ENCODE measurements around the gene GRAMD4. TPM values are rescaled to one million over a fixed set of nuclear protein-coding genes. Genes with fewer than 3 reads are reported as not detected.
"Not testable (repeated sequence)": the region's sequence is repeated elsewhere in the genome, so short reads cannot be mapped to it uniquely, and the experiment has no call there.

The GRAMD4 gene
- total RNA-seq, 2 experiments from 2014 or later: 46.9 to 52.4 TPM

DNA sequence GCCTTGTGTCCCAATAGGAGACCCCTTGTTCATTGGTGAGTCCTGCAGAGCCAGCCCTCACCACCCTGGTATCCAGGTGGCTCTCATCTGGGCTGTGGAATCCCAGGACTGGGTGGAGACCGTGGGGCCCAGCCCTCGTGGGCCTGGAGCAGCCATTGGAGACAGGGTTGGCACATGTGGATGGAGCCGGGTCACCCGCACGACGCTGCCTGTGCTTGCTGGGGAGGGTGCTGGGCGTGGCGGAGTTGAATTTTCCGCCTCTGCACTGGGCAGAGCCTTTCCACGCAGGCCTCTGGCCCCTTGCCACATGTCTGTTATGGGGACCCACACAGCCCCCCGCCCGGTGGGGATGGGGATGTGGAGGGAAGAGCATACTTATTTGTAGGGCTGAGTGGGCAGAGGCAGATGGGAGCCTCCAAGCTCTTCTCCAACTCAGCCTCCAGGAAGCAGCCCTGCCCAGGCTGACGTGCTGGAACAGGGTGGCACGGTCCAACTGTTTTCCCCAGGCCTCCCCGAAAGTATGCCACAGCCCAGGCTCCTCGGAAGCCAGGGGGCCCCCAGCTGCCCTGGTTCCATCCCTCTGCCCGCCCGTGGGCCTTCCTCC lies 12.6 kb downstream of the GRAMD4 start:
- H3K4me3 ChIP-seq (ENCODE audit: low read depth, low read length, poor library complexity, severe bottlenecking): no peak overlapping the region
- no TSS peak for BruUV-seq (replicated peaks)
- no peak overlapping the region for H3K27ac ChIP-seq (ENCODE audit: low read depth, low read length, poor library complexity, severe bottlenecking)
- intact Hi-C loops (cut with micrococcal nuclease; ENCODE audit: unreplicated experiment): no loop called here
- H3K79me2 ChIP-seq (ENCODE audit: insufficient read depth, low read depth, low read length): no peaks in the 10 kb centered on the region
- no peaks in the 10 kb centered on the region; the same call in 1 of the 2 replicates for H3K36me3 ChIP-seq (ENCODE audit: insufficient read depth, low read length)
- TF ChIP-seq, protein P1, sequence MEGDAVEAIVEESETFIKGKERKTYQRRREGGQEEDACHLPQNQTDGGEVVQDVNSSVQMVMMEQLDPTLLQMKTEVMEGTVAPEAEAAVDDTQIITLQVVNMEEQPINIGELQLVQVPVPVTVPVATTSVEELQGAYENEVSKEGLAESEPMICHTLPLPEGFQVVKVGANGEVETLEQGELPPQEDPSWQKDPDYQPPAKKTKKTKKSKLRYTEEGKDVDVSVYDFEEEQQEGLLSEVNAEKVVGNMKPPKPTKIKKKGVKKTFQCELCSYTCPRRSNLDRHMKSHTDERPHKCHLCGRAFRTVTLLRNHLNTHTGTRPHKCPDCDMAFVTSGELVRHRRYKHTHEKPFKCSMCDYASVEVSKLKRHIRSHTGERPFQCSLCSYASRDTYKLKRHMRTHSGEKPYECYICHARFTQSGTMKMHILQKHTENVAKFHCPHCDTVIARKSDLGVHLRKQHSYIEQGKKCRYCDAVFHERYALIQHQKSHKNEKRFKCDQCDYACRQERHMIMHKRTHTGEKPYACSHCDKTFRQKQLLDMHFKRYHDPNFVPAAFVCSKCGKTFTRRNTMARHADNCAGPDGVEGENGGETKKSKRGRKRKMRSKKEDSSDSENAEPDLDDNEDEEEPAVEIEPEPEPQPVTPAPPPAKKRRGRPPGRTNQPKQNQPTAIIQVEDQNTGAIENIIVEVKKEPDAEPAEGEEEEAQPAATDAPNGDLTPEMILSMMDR (conservative IDR thresholded peaks at IDR 0.05; ENCODE audit: low read length): no peak
- no peak for TF ChIP-seq EZH2phosphoT487 (IDR thresholded peaks at IDR 0.05; ENCODE audit: borderline replicate concordance, low read depth, low read length)
- no peaks in the 10 kb centered on the region for H3K9me2 ChIP-seq (ENCODE audit: insufficient read depth, low read length)
- CTCF ChIA-PET (ENCODE audit: unreplicated experiment): no interaction called here
- H3K4me1 ChIP-seq (ENCODE audit: insufficient read depth, low read length, poor library complexity, severe bottlenecking): no peaks in the 10 kb centered on the region
- DNase-seq (ENCODE audit: low spot score): no peak
- no peak overlapping the region for H3K4me2 ChIP-seq (ENCODE audit: low read length)
- POLR2A ChIA-PET: no interaction called here
- no peaks in the 10 kb centered on the region for H4K20me1 ChIP-seq (ENCODE audit: insufficient read depth, low read length)
- H3K9me3 ChIP-seq (ENCODE audit: low read length): no peaks in the 10 kb centered on the region
- no peak overlapping the region for H2AFZ ChIP-seq (ENCODE audit: low read length)

DNA sequence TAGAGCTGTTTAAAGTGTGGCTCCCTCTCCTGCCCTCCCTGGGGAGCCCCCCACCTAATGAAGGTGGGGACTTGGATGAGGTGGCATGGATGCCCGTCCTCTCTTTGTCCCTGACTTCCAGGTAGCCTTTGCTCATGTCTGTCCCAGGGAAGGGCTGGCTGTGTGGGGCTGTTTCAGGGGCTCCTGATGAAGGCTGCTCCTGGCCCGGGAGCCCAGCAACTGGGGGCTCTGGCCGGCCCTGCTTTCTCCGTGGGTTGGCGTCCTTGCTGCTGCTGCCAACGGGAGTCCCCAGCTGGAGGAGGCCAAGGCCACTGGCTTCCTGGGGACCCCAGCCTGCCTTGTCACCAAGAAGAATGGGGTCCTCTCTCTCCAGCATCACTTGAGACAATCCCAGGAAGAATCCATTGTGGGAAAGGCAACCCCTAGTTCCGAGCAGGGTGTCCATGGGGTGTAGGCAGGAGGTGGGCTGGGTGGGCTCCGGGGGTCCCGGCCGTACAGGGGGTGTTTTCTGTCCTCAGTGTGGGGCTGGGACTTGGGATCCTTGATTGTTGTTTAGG lies 13.2 kb downstream of the GRAMD4 start:
- POLR2A ChIA-PET: no interaction called here
- TF ChIP-seq EZH2phosphoT487 (IDR thresholded peaks at IDR 0.05; ENCODE audit: borderline replicate concordance, low read depth, low read length): no peak
- TF ChIP-seq, protein P1 (conservative IDR thresholded peaks at IDR 0.05; ENCODE audit: low read length): no peak
- no peak overlapping the region for H3K4me3 ChIP-seq (ENCODE audit: low read depth, low read length, poor library complexity, severe bottlenecking)
- DNase-seq (ENCODE audit: low spot score): no peak
- no peak overlapping the region for H3K4me2 ChIP-seq (ENCODE audit: low read length)
- intact Hi-C loops (cut with micrococcal nuclease; ENCODE audit: unreplicated experiment): no loop called here
- H3K79me2 ChIP-seq (ENCODE audit: insufficient read depth, low read depth, low read length): no peaks in the 10 kb centered on the region
- H3K36me3 ChIP-seq (ENCODE audit: insufficient read depth, low read length): peaks cover 3% of the 10 kb centered on the region; the same call in 1 of the 2 replicates
- no peaks in the 10 kb centered on the region for H4K20me1 ChIP-seq (ENCODE audit: insufficient read depth, low read length)
- CTCF ChIA-PET (ENCODE audit: unreplicated experiment): no interaction called here
- BruUV-seq (replicated peaks): no TSS peak
- no peaks in the 10 kb centered on the region for H3K4me1 ChIP-seq (ENCODE audit: insufficient read depth, low read length, poor library complexity, severe bottlenecking)
- no peaks in the 10 kb centered on the region for H3K9me2 ChIP-seq (ENCODE audit: insufficient read depth, low read length)
- no peak overlapping the region for H3K27ac ChIP-seq (ENCODE audit: low read depth, low read length, poor library complexity, severe bottlenecking)
- H3K9me3 ChIP-seq (ENCODE audit: low read length): no peaks in the 10 kb centered on the region
- no peak overlapping the region for H2AFZ ChIP-seq (ENCODE audit: low read length)

DNA sequence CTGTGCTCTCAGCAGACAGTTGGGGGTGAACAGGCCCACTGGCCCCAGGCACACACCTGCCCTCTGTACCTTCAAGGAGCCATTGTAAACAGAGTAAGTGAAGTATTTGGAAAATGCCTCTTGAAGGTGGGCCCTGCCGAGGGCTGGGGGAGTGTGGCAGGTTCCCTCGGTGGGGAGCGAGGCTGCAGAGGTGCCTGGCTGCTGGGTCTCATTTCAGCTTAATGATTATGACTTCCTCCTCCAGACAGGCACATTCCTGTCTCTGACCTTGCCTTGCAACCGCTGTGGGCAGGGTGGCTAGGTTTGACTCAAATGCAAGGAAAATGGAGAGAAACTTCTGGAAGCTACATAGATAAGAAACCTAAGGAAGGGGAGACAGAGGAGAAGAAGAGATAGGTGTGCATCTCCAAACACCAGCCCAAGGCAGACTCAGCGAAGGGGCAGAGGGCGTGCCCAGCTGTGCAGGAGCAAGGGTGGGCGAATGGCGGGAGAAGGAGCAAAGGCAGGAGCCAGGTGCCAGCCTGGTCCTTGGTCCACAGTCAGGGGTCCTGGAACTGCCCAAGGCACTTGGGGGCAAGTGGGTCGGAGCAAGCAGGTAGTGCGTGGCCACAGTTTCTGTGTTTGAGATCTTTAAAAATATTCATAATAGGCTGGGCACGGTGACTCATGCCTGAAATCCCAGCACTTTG lies 14.0 kb downstream of the GRAMD4 start:
- Histone ChIP-seq H3K27ac (ENCODE audit: low read depth, low read length, poor library complexity, severe bottlenecking) (no peak overlapping the region), H3K9me2 (ENCODE audit: insufficient read depth, low read length) (no peaks in the 10 kb centered on the region), H3K36me3 (ENCODE audit: insufficient read depth, low read length) (peaks cover 8% of the 10 kb centered on the region; the same call in 1 of the 2 replicates), H3K4me3 (ENCODE audit: low read depth, low read length, poor library complexity, severe bottlenecking) (no peak overlapping the region), H3K4me1 (ENCODE audit: insufficient read depth, low read length, poor library complexity, severe bottlenecking) (no peaks in the 10 kb centered on the region), H3K4me2 (ENCODE audit: low read length) (no peak overlapping the region), H3K79me2 (ENCODE audit: insufficient read depth, low read depth, low read length) (no peaks in the 10 kb centered on the region), H3K9me3 (ENCODE audit: low read length) (no peaks in the 10 kb centered on the region), H2AFZ (ENCODE audit: low read length) (no peak overlapping the region), H4K20me1 (ENCODE audit: insufficient read depth, low read length) (no peaks in the 10 kb centered on the region)
- TF ChIP-seq, protein P1 (conservative IDR thresholded peaks at IDR 0.05; ENCODE audit: low read length): no peak
- TF ChIP-seq EZH2phosphoT487 (IDR thresholded peaks at IDR 0.05; ENCODE audit: borderline replicate concordance, low read depth, low read length): no peak
- no peak for DNase-seq (ENCODE audit: low spot score)
- CTCF ChIA-PET (ENCODE audit: unreplicated experiment): no interaction called here
- no TSS peak for BruUV-seq (replicated peaks)
- POLR2A ChIA-PET: no interaction called here
- intact Hi-C loops (cut with micrococcal nuclease; ENCODE audit: unreplicated experiment): no loop called here

DNA sequence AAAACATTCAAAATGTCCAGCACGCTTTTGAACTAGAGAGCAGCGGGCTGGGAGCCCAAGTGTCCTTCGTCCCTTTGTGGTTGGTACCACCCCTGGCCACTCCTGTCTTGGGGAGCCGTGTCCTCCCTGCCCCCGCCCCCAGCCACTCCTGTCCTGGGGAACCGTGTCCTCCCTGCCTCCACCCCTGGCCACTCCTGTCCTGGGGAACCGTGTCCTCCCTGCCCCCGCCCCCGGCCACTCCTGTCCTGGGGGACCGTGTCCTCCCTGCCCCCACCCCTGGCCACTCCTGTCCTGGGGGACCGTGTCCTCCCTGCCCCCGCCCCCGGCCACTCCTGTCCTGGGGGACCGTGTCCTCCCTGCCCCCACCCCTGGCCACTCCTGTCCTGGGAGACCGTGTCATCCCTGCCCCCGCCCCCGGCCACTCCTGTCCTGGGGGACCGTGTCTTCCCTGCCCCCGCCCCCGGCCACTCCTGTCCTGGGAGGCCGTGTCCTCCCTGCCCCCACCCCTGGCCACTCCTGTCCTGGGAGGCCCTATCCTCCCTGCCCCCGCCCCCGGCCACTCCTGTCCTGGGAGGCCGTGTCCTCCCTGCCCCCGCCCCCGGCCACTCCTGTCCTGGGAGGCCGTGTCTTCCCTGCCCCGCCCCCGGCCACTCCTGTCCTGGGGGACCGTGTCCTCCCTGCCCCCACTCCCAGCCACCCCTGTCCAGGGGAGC lies 14.9 kb downstream of the GRAMD4 start:
- DNase-seq (ENCODE audit: low spot score); intact Hi-C loops (cut with micrococcal nuclease; ENCODE audit: unreplicated experiment); H3K36me3 ChIP-seq (ENCODE audit: insufficient read depth, low read length); H3K79me2 ChIP-seq (ENCODE audit: insufficient read depth, low read depth, low read length); H3K4me2 ChIP-seq (ENCODE audit: low read length); CTCF ChIA-PET (ENCODE audit: unreplicated experiment); BruUV-seq (replicated peaks); H3K9me2 ChIP-seq (ENCODE audit: insufficient read depth, low read length); H3K27ac ChIP-seq (ENCODE audit: low read depth, low read length, poor library complexity, severe bottlenecking); H4K20me1 ChIP-seq (ENCODE audit: insufficient read depth, low read length); H3K4me3 ChIP-seq (ENCODE audit: low read depth, low read length, poor library complexity, severe bottlenecking); H2AFZ ChIP-seq (ENCODE audit: low read length); H3K9me3 ChIP-seq (ENCODE audit: low read length); H3K4me1 ChIP-seq (ENCODE audit: insufficient read depth, low read length, poor library complexity, severe bottlenecking): not testable (repeated sequence)
- POLR2A ChIA-PET: interaction anchor here (0.6 kb wide), 1 partner anchor 10 kb away, joined by 3 read pairs; no protein-coding TSS in a partner anchor
